Trophoblast cell (in vitro differentiated cells and primary cell): ENCODE results near the gene KRT6A.
A peak's percentile ranks its signal among the peaks of the same experiment; 100 is the strongest.
"Not testable (repeated sequence)": the region's sequence is repeated elsewhere in the genome, so short reads cannot be mapped to it uniquely, and the experiment has no call there.

Experiments used
- DNase-seq, 2 donors: peaks; one replicate each; pipeline ENCODE4 v3.0.0-alpha.2; 2016
- H2AFZ ChIP-seq: 2 replicates; pipeline ENCODE4 v1.6.1; 2013; ENCODE audit warnings: low read length, moderate library complexity, mild to moderate bottlenecking; ENCODE audit not compliant: insufficient read depth, poor library complexity
- H2AK5ac ChIP-seq: 2 replicates; pipeline ENCODE4 v1.6.1; 2013; ENCODE audit warnings: mild to moderate bottlenecking, low read length
- H2BK120ac ChIP-seq: 2 replicates; pipeline ENCODE4 v1.6.1; 2013; ENCODE audit warnings: low read length, mild to moderate bottlenecking, moderate library complexity; ENCODE audit not compliant: insufficient read depth, poor library complexity
- H2BK12ac ChIP-seq: 2 replicates; pipeline ENCODE4 v1.6.1; 2013; ENCODE audit warnings: mild to moderate bottlenecking, low read length, moderate library complexity
- H2BK5ac ChIP-seq: 2 replicates; pipeline ENCODE4 v1.6.1; 2013; ENCODE audit warnings: low read length, low read depth, moderate library complexity, mild to moderate bottlenecking; ENCODE audit not compliant: poor library complexity
- H3K14ac ChIP-seq: 2 replicates; pipeline ENCODE4 v1.6.1; 2013; ENCODE audit warnings: mild to moderate bottlenecking, low read length
- H3K18ac ChIP-seq: 2 replicates; pipeline ENCODE4 v1.6.1; 2013; ENCODE audit warnings: mild to moderate bottlenecking, low read length
- H3K23ac ChIP-seq: 2 replicates; pipeline ENCODE4 v1.6.1; 2013; ENCODE audit warnings: low read length
- H3K27ac ChIP-seq: 2 replicates; pipeline ENCODE4 v1.5.1; 2013; ENCODE audit warnings: low read depth, mild to moderate bottlenecking, inconsistent platforms, low read length, moderate library complexity
- H3K27me3 ChIP-seq: 2 replicates; pipeline ENCODE4 v1.6.1; 2013; ENCODE audit warnings: inconsistent platforms, mild to moderate bottlenecking, low read length, moderate library complexity; ENCODE audit not compliant: insufficient read depth
- H3K36me3 ChIP-seq, 2 experiments: 1 replicate in 1 of 2; 2 replicates in 1 of 2; pipeline ENCODE4 v1.6.1; 2013; ENCODE audit warnings: low read length in 2 of 2, mild to moderate bottlenecking in 2 of 2, moderate library complexity in 1 of 2; ENCODE audit not compliant: insufficient read depth in 2 of 2, control insufficient read depth in 1 of 2
- H3K4ac ChIP-seq: 2 replicates; pipeline ENCODE4 v1.6.1; 2013; ENCODE audit warnings: low read depth, mild to moderate bottlenecking, low read length, moderate library complexity
- H3K4me1 ChIP-seq, 2 experiments: 1 replicate in 1 of 2; 2 replicates in 1 of 2; pipeline ENCODE4 v1.6.1; 2013; ENCODE audit warnings: low read length in 2 of 2, mild to moderate bottlenecking in 2 of 2, moderate library complexity in 1 of 2; ENCODE audit not compliant: insufficient read depth in 2 of 2, control insufficient read depth in 1 of 2
- H3K4me2 ChIP-seq: 2 replicates; pipeline ENCODE4 v1.6.1; 2013; ENCODE audit warnings: inconsistent platforms, mild to moderate bottlenecking, low read length, moderate library complexity
- H3K4me3 ChIP-seq: 2 replicates; pipeline ENCODE4 v1.5.1; 2013; ENCODE audit warnings: mild to moderate bottlenecking, low read depth, low read length, inconsistent platforms
- H3K79me1 ChIP-seq: one replicate; pipeline ENCODE4 v1.6.1; 2013; ENCODE audit warnings: low read length
- H3K79me2 ChIP-seq: 2 replicates; pipeline ENCODE4 v1.6.1; 2013; ENCODE audit warnings: low read length, mild to moderate bottlenecking; ENCODE audit not compliant: control insufficient read depth, insufficient read depth, poor library complexity
- H3K9ac ChIP-seq: 2 replicates; pipeline ENCODE4 v1.6.1; 2013; ENCODE audit warnings: mild to moderate bottlenecking, low read length
- H3K9me3 ChIP-seq: 2 replicates; pipeline ENCODE4 v1.6.1; 2013; ENCODE audit warnings: low read depth, mild to moderate bottlenecking, control low read depth, inconsistent platforms, low read length; ENCODE audit not compliant: insufficient read depth
- H4K12ac ChIP-seq: 2 replicates; pipeline ENCODE4 v1.6.1; 2013; ENCODE audit warnings: low read depth, mild to moderate bottlenecking, low read length, moderate library complexity
- H4K8ac ChIP-seq: 2 replicates; pipeline ENCODE4 v1.6.1; 2013; ENCODE audit warnings: low read depth, mild to moderate bottlenecking, low read length, moderate library complexity
- H4K91ac ChIP-seq: one replicate; pipeline ENCODE4 v1.6.1; 2013; ENCODE audit warnings: low read depth, mild to moderate bottlenecking, low read length, moderate library complexity
- WGBS: extraction: QIAGEN DNeasy Blood & Tissue Kit; methylation state at CpG from one replicate; pipeline ENCODE4 v1.1.7; 2013; ENCODE audit warnings: missing lambda C conversion rate; ENCODE audit not compliant: insufficient read length, insufficient coverage; ENCODE audit errors: extremely low coverage; 5-methylcytosine and 5-hydroxymethylcytosine counted together

KRT6A gene

DNA sequence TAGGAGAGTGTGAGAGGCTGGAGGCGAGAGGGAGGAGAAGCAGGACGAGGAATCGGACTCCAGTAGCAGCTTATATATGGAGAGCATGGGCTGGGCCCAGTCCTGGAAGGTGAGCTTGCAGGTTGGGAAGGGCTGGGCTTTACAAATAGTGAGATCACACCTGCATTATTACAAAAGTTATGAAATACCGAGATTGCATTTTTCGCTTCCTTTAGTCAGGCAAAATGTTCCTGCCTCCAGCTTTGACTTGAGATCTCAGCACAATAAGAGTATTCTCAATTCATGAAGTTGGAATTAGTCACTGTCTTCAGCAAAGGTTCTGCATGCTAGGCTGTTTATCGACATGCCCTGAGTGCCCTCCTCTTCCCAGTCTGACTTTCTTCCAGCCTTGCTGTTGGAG lies 41.0 kb downstream of the KRT6A start, which contains the start of gene KRT6B:
KRT6B (minus strand) TSS at position 46 of the 400 bp plus-strand sequence. CDS start 68 bp downstream, outside the sequence.
- H2BK5ac ChIP-seq, result no peak within 1 kb of the TSS
- H3K79me1 ChIP-seq, result no peaks in the 10 kb centered on the region
- no peak within 1 kb of the TSS for H3K27ac ChIP-seq
- no peak within 1 kb of the TSS for H3K4ac ChIP-seq
- H3K23ac ChIP-seq, result no peak within 1 kb of the TSS
- H3K9ac ChIP-seq, result no peak within 1 kb of the TSS
- H3K9me3 ChIP-seq, result peaks cover 2% of the 10 kb centered on the region
- no peak within 1 kb of the TSS for H3K18ac ChIP-seq
- no CpG with 5 or more reads among the region's 6 CpGs for WGBS
- DNase-seq, result peak in 1 of 2 donors; percentile 19
- H3K4me2 ChIP-seq, result no peak within 1 kb of the TSS
- no peaks in the 10 kb centered on the region for H3K27me3 ChIP-seq
- no peak within 1 kb of the TSS for H2AFZ ChIP-seq
- no peak within 1 kb of the TSS for H3K14ac ChIP-seq
- H3K4me1 ChIP-seq, result no peaks in the 10 kb centered on the region
- no peak within 1 kb of the TSS for H2BK12ac ChIP-seq
- H3K36me3 ChIP-seq, result no peaks in the 10 kb centered on the region
- no peak within 1 kb of the TSS for H4K8ac ChIP-seq
- H2BK120ac ChIP-seq, result no peak within 1 kb of the TSS
- H3K79me2 ChIP-seq, result no peaks in the 10 kb centered on the region
- no peak within 1 kb of the TSS for H3K4me3 ChIP-seq
- no peak within 1 kb of the TSS for H4K12ac ChIP-seq
- no peak within 1 kb of the TSS for H4K91ac ChIP-seq
- no peak within 1 kb of the TSS for H2AK5ac ChIP-seq

DNA sequence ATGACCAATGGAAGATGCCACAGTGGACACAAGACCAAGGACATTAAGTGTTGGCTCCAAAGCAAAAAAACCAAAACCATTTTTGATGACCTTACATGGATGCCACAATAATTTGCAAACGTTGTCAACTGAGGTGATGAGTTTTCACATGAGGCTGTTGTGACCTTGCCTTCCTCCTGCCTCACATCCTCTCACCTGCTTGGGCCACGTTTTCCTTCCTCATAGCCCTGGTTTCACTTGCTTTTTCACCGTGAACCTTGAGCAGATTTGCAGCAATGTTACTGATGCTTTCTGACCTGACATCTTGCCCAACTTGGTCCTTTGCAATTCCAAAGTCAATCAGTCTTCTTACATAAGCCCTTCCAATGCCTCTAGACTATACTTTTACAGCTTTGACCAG lies 44.8 kb downstream of the KRT6A start:
- Histone ChIP-seq H3K9ac (no peak overlapping the region), H3K27ac (no peak overlapping the region), H3K23ac (no peak overlapping the region), H3K79me2 (no peaks in the 10 kb centered on the region), H2BK12ac (no peak overlapping the region), H4K12ac (no peak overlapping the region), H2AK5ac (no peak overlapping the region), H3K79me1 (no peaks in the 10 kb centered on the region), H4K8ac (no peak overlapping the region), H3K18ac (no peak overlapping the region), H2AFZ (no peak overlapping the region), H4K91ac (no peak overlapping the region), H3K14ac (no peak overlapping the region), H3K4ac (no peak overlapping the region), H3K4me2 (no peak overlapping the region), H2BK120ac (no peak overlapping the region), H3K27me3 (no peaks in the 10 kb centered on the region), H2BK5ac (no peak overlapping the region), H3K4me3 (no peak overlapping the region), H3K9me3 (peaks cover 3% of the 10 kb centered on the region), H3K36me3 (no peaks in the 10 kb centered on the region), H3K4me1 (peaks cover 0 to 1% of the 10 kb centered on the region in 2 experiments)
- no CpG with 5 or more reads among the region's 3 CpGs for WGBS
- DNase-seq, result no peak

DNA sequence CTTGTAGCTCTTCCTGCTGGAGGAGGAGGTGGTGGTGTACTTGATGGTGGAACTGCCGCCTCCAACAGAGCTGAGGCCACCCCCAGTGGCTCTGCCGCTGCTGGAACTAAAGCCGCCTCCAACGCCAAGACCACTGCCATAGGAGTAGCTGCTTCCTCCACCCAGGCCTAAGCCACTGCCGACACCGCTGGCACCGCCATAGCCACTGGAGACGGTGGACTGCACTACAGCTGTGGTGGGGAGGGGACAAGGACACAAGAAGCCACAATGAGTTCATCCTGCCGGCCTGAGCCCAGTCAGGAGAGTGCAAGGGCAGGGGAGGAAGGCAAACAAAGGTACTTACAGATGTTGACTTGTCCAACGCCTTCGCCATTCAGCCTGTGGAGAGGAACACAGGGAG lies 45.9 kb downstream of the KRT6A start:
- H4K91ac ChIP-seq, H3K36me3 ChIP-seq, H4K12ac ChIP-seq, H3K18ac ChIP-seq, H3K4me2 ChIP-seq, H2AK5ac ChIP-seq, H2BK120ac ChIP-seq, H3K79me2 ChIP-seq, H3K23ac ChIP-seq, H2AFZ ChIP-seq, H3K9me3 ChIP-seq, H3K4ac ChIP-seq, H3K27ac ChIP-seq, H3K79me1 ChIP-seq, H2BK5ac ChIP-seq, H3K27me3 ChIP-seq, DNase-seq, H3K4me1 ChIP-seq, H3K4me3 ChIP-seq, H2BK12ac ChIP-seq, H3K14ac ChIP-seq, H4K8ac ChIP-seq, H3K9ac ChIP-seq: not testable (repeated sequence)
- no CpG with 5 or more reads among the region's 11 CpGs for WGBS

DNA sequence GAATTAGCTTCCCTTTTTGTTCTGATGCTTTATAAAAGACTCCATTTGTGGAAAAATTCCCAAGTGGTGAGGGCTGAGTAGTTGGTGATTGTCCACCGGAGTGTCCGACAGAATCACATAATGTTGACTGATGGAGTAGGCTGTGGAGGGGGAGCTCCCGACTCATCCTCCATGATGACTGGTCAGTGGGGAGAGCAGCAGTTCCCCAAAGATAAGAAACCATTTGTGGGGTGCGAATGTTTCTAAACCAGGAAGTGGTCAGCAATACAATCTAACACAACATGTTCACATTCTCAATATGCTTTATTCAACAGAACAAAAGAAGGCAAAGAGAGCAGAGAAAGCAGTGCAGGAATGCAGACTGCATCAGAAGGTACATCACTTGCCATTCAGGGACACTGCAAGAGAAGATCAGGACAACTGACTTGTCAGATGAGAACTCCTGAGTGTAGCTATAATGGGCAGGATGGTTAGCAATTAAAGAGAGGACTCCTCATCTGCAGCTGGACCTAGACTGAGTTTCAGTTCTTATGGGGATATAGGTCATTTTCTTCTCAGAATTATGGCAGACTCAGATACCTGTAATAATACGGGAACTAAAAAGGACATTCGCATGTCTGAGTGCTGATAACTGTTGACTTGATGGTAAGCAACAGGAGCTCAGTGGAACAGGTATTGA lies 46.6 kb downstream of the KRT6A start:
- Histone ChIP-seq H4K12ac (no peak overlapping the region), H2BK120ac (no peak overlapping the region), H3K4ac (no peak overlapping the region), H2AK5ac (no peak overlapping the region), H3K4me3 (no peak overlapping the region), H3K23ac (no peak overlapping the region), H3K27me3 (no peaks in the 10 kb centered on the region), H3K9me3 (peaks cover 3% of the 10 kb centered on the region), H3K27ac (no peak overlapping the region), H2AFZ (no peak overlapping the region), H3K14ac (no peak overlapping the region), H3K4me2 (no peak overlapping the region), H3K4me1 (peaks cover 5 to 14% of the 10 kb centered on the region in 2 experiments), H2BK5ac (no peak overlapping the region), H4K8ac (no peak overlapping the region), H3K18ac (no peak overlapping the region), H3K79me1 (peaks cover 5% of the 10 kb centered on the region), H3K79me2 (no peaks in the 10 kb centered on the region), H3K9ac (no peak overlapping the region), H2BK12ac (no peak overlapping the region), H3K36me3 (no peaks in the 10 kb centered on the region), H4K91ac (no peak overlapping the region)
- DNase-seq, result no peak
- WGBS, result no CpG with 5 or more reads among the region's 6 CpGs
